ENCODE measurements around the gene CCT5. TPM values are rescaled to one million over a fixed set of nuclear protein-coding genes. Genes with fewer than 3 reads are reported as not detected.

CCT5 gene
- total RNA-seq, 1 experiment from 2014 or later: 532 TPM

GRCh38 chr5:10301842-10302610 lies 51.9 kb downstream of the CCT5 start:
- Histone ChIP-seq H3K27ac (ENCODE audit: insufficient read length, low read depth, low read length) (no peak overlapping the region), H2BK12ac (ENCODE audit: insufficient read length, low read depth, low read length) (no peak overlapping the region), H3K79me1 (ENCODE audit: insufficient read depth, low read depth, low read length, poor library complexity, severe bottlenecking) (no peaks in the 10 kb centered on the region), H4K20me1 (ENCODE audit: control insufficient read depth, insufficient read depth, insufficient read length) (no peaks in the 10 kb centered on the region), H2AFZ (ENCODE audit: low read length) (no peak overlapping the region), H3K23me2 (ENCODE audit: insufficient read length, low read depth, low read length, poor library complexity, severe bottlenecking) (peaks cover 3% of the 10 kb centered on the region), H2BK20ac (ENCODE audit: low read depth, low read length, poor library complexity, severe bottlenecking) (no peak overlapping the region), H3K56ac (ENCODE audit: insufficient read length, low read depth, low read length) (no peak overlapping the region), H3K14ac (ENCODE audit: insufficient read depth, low read length) (no peak overlapping the region), H3T11ph (ENCODE audit: low read length) (no peak overlapping the region), H2BK5ac (ENCODE audit: insufficient read length, low read length) (no peak overlapping the region), H2BK120ac (ENCODE audit: low read depth, low read length, poor library complexity, severe bottlenecking) (no peak overlapping the region), H3K4ac (ENCODE audit: low read depth, low read length) (no peak overlapping the region), H2AK5ac (ENCODE audit: insufficient read length, low read length) (no peak overlapping the region), H3K9me3 (ENCODE audit: control insufficient read depth, low read depth, low read length) (no peaks in the 10 kb centered on the region), H3K23ac (ENCODE audit: insufficient read length, low read depth, low read length) (no peak overlapping the region), H4K91ac (ENCODE audit: insufficient read length, low read depth, low read length) (no peak overlapping the region), H3K27me3 (ENCODE audit: insufficient read depth, low read length) (no peaks in the 10 kb centered on the region), H3K79me2 (ENCODE audit: insufficient read depth, low read length) (no peaks in the 10 kb centered on the region; the same call in 1 of the 2 replicates), H2BK15ac (ENCODE audit: low read depth, low read length) (no peak overlapping the region), H4K5ac (ENCODE audit: insufficient read length, low read depth, low read length) (no peak overlapping the region), H3K4me2 (ENCODE audit: insufficient read depth, insufficient read length, low read length) (no peak overlapping the region), H3K9ac (ENCODE audit: extremely low read depth, insufficient read length, low read length) (no peak overlapping the region), H3K18ac (ENCODE audit: insufficient read length, low read depth, low read length) (no peak overlapping the region), H3K4me1 (ENCODE audit: insufficient read depth, low read length) (peaks cover 3% of the 10 kb centered on the region; the same call in 1 of the 2 replicates), H4K8ac (replicated peaks; ENCODE audit: insufficient read length, low read depth, low read length) (no peak overlapping the region)
- no peak overlapping the region for H3K4me3 Mint-ChIP-seq
- peaks cover 8 to 20% (median 16%) of the 10 kb centered on the region in 3 experiments for H3K36me3 Mint-ChIP-seq (ENCODE audit: insufficient read depth in 1 of 3, low read depth in 3 of 3)
- H3K9me3 Mint-ChIP-seq: peaks cover 3 to 6% of the 10 kb centered on the region in 2 experiments; a peak in 4 of 5 replicates
- H3K27ac Mint-ChIP-seq: no peak overlapping the region
- H3K27me3 Mint-ChIP-seq (ENCODE audit: low read depth): peaks cover 14% of the 10 kb centered on the region
- WGBS (ENCODE audit: extremely low coverage, insufficient read length, low lambda C conversion rate): no CpG with 5 or more reads among the region's 11 CpGs
- TF ChIP-seq, protein P1, sequence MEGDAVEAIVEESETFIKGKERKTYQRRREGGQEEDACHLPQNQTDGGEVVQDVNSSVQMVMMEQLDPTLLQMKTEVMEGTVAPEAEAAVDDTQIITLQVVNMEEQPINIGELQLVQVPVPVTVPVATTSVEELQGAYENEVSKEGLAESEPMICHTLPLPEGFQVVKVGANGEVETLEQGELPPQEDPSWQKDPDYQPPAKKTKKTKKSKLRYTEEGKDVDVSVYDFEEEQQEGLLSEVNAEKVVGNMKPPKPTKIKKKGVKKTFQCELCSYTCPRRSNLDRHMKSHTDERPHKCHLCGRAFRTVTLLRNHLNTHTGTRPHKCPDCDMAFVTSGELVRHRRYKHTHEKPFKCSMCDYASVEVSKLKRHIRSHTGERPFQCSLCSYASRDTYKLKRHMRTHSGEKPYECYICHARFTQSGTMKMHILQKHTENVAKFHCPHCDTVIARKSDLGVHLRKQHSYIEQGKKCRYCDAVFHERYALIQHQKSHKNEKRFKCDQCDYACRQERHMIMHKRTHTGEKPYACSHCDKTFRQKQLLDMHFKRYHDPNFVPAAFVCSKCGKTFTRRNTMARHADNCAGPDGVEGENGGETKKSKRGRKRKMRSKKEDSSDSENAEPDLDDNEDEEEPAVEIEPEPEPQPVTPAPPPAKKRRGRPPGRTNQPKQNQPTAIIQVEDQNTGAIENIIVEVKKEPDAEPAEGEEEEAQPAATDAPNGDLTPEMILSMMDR (conservative IDR thresholded peaks at IDR 0.05): no peak
- no peak for DNase-seq
- peaks cover 17 to 32% of the 10 kb centered on the region in 2 experiments for H3K4me1 Mint-ChIP-seq

All from H9 (cell line).